KMS-11 (cell line): ENCODE results near the gene TSR3.

ENCODE experiments used
- H2AFZ ChIP-seq: fragments of 200-600 bp; sonication (generic); 2 replicates; pipeline ENCODE4 v1.6.1; 2016; ENCODE audit warnings: antibody characterized with exemption, mixed run types, low read depth
- H3K27ac ChIP-seq: fragments of 200-600 bp; sonication (generic); 2 replicates; pipeline ENCODE4 v1.6.1; 2016; ENCODE audit warnings: mild to moderate bottlenecking, mixed run types
- H3K27me3 ChIP-seq: fragments of 200-600 bp; sonication (generic); 2 replicates; pipeline ENCODE4 v1.6.1; 2017; ENCODE audit warnings: mild to moderate bottlenecking, low read depth, mixed run types, moderate library complexity; ENCODE audit not compliant: insufficient read depth
- H3K36me3 ChIP-seq: fragments of 200-600 bp; sonication (generic); 2 replicates; pipeline ENCODE4 v1.6.1; 2017; ENCODE audit warnings: mild to moderate bottlenecking, mixed run types; ENCODE audit not compliant: insufficient read depth
- H3K4me1 ChIP-seq: fragments of 200-600 bp; sonication (generic); 2 replicates; pipeline ENCODE4 v1.6.1; 2016; ENCODE audit warnings: mild to moderate bottlenecking, low read depth, mixed run types; ENCODE audit not compliant: poor library complexity, severe bottlenecking
- H3K4me2 ChIP-seq: fragments of 200-600 bp; sonication (generic); 2 replicates; pipeline ENCODE4 v1.7.0; 2016; ENCODE audit warnings: mild to moderate bottlenecking, mixed run types
- H3K4me3 ChIP-seq: fragments of 200-600 bp; sonication (generic); IDR thresholded peaks from 2 replicates; pipeline ENCODE4 v1.6.1; 2017; ENCODE audit warnings: low read depth, low read length, mixed read lengths; ENCODE audit not compliant: insufficient read depth
- H3K79me2 ChIP-seq: fragments of 200-600 bp; sonication (generic); 2 replicates; pipeline ENCODE4 v1.6.1; 2016; ENCODE audit warnings: low read depth, mixed run types; ENCODE audit not compliant: insufficient read depth
- H3K9ac ChIP-seq: fragments of 200-600 bp; sonication (generic); 2 replicates; pipeline ENCODE4 v1.6.1; 2016; ENCODE audit warnings: mild to moderate bottlenecking, mixed run types
- H4K20me1 ChIP-seq: fragments of 200-600 bp; sonication (generic); 2 replicates; pipeline ENCODE4 v1.6.1; 2016; ENCODE audit warnings: mild to moderate bottlenecking, mixed run types; ENCODE audit not compliant: insufficient read depth
- CTCF ChIP-seq: fragments of 200-600 bp; sonication (generic); conservative IDR thresholded peaks from 2 replicates; pipeline ENCODE4 v1.6.1; 2017; ENCODE audit warnings: low read depth, mild to moderate bottlenecking, antibody characterized with exemption, low read length, moderate library complexity, mixed read lengths

The TSR3 gene

GRCh38 chr16:1375741-1376410 is 24.2 kb upstream of the TSR3 start:
- H3K4me2 ChIP-seq, result no peak overlapping the region
- H3K9ac ChIP-seq, result no peak overlapping the region

GRCh38 chr16:1375298-1375640 is 23.6 kb upstream of the TSR3 start:
- TF ChIP-seq CTCF, result no peak
- Histone ChIP-seq H3K9ac (no peak overlapping the region), H3K36me3 (no peaks in the 10 kb centered on the region), H3K4me3 (no peak overlapping the region), H3K27me3 (no peaks in the 10 kb centered on the region), H3K4me2 (no peak overlapping the region), H2AFZ (no peak overlapping the region), H4K20me1 (no peaks in the 10 kb centered on the region), H3K4me1 (no peaks in the 10 kb centered on the region), H3K27ac (no peak overlapping the region), H3K79me2 (no peaks in the 10 kb centered on the region)

More at GRCh38 chr16:1375741-1376410, 24.2 kb upstream of the TSR3 start:
- Histone ChIP-seq H3K79me2 (no peaks in the 10 kb centered on the region), H2AFZ (no peak overlapping the region), H3K4me1 (no peaks in the 10 kb centered on the region), H3K27ac (no peak overlapping the region), H3K27me3 (no peaks in the 10 kb centered on the region), H4K20me1 (no peaks in the 10 kb centered on the region), H3K4me3 (no peak overlapping the region), H3K36me3 (no peaks in the 10 kb centered on the region)
- TF ChIP-seq CTCF, result no peak

GRCh38 chr16:1374418-1375297 is 23.0 kb upstream of the TSR3 start:
- Histone ChIP-seq H3K4me1 (no peaks in the 10 kb centered on the region), H3K4me2 (no peak overlapping the region), H3K27ac (no peak overlapping the region), H2AFZ (no peak overlapping the region), H3K79me2 (no peaks in the 10 kb centered on the region), H3K27me3 (no peaks in the 10 kb centered on the region), H3K9ac (no peak overlapping the region), H3K36me3 (no peaks in the 10 kb centered on the region), H4K20me1 (no peaks in the 10 kb centered on the region), H3K4me3 (no peak overlapping the region)
- no peak for TF ChIP-seq CTCF

- Histone ChIP-seq H3K27ac (no peak overlapping the region), H3K4me1 (no peaks in the 10 kb centered on the region), H3K9ac (no peak overlapping the region), H3K79me2 (no peaks in the 10 kb centered on the region), H3K36me3 (no peaks in the 10 kb centered on the region), H3K27me3 (no peaks in the 10 kb centered on the region), H3K4me3 (no peak overlapping the region), H2AFZ (no peak overlapping the region), H4K20me1 (no peaks in the 10 kb centered on the region), H3K4me2 (no peak overlapping the region)
- no peak for TF ChIP-seq CTCF
These were observed 20.7 kb upstream of the TSR3 start for GRCh38 chr16:1372292-1372950.
